ENCODE measurements around the gene ZNF549. TPM values are rescaled to one million over a fixed set of nuclear protein-coding genes. Genes with fewer than 3 reads are reported as not detected.
A peak's percentile ranks its signal among the peaks of the same experiment; 100 is the strongest.

Gene ZNF549
- total RNA-seq, 1 experiment from 2014 or later = 9.2 TPM

DNA sequence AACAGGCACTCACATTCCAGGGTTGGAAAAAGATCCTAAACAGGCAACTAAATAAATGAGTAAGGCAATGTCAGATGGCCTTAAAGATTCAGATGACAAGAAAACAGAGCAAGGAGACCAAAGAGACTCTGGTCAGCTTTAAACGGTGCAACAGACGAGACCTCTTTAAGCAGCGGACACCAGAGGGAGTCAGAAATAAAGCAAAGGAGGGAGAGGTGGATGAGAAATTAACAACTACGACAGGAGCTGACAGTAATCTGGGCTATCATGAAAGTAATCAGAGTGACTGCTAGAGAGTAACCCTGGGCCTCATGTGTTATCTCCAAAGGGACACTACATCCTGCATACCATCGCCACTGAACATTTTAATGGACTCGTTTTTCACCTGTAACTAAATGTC is 31.4 kb downstream of the ZNF549 start (continued):
- TF ChIP-seq, protein P1, sequence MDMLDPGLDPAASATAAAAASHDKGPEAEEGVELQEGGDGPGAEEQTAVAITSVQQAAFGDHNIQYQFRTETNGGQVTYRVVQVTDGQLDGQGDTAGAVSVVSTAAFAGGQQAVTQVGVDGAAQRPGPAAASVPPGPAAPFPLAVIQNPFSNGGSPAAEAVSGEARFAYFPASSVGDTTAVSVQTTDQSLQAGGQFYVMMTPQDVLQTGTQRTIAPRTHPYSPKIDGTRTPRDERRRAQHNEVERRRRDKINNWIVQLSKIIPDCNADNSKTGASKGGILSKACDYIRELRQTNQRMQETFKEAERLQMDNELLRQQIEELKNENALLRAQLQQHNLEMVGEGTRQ (CRISPR knock-in tag; IDR thresholded peaks at IDR 0.05) = no peak
- TF ChIP-seq TCF7 (CRISPR knock-in tag; IDR thresholded peaks at IDR 0.05; ENCODE audit: low read depth) (no peak), NR1H2 (CRISPR knock-in tag; IDR thresholded peaks at IDR 0.05) (no peak), FOXJ3 (CRISPR knock-in tag; IDR thresholded peaks at IDR 0.05; ENCODE audit: borderline replicate concordance) (no peak)
- TF ChIP-seq, protein P2, sequence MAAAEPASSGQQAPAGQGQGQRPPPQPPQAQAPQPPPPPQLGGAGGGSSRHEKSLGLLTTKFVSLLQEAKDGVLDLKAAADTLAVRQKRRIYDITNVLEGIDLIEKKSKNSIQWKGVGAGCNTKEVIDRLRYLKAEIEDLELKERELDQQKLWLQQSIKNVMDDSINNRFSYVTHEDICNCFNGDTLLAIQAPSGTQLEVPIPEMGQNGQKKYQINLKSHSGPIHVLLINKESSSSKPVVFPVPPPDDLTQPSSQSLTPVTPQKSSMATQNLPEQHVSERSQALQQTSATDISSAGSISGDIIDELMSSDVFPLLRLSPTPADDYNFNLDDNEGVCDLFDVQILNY (CRISPR knock-in tag; IDR thresholded peaks at IDR 0.05) = no peak
- TF ChIP-seq, protein P3, sequence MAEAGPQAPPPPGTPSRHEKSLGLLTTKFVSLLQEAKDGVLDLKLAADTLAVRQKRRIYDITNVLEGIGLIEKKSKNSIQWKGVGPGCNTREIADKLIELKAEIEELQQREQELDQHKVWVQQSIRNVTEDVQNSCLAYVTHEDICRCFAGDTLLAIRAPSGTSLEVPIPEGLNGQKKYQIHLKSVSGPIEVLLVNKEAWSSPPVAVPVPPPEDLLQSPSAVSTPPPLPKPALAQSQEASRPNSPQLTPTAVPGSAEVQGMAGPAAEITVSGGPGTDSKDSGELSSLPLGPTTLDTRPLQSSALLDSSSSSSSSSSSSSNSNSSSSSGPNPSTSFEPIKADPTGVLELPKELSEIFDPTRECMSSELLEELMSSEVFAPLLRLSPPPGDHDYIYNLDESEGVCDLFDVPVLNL (CRISPR knock-in tag; IDR thresholded peaks at IDR 0.05; ENCODE audit: borderline replicate concordance, low read depth) = no peak
- TF ChIP-seq, protein P4, sequence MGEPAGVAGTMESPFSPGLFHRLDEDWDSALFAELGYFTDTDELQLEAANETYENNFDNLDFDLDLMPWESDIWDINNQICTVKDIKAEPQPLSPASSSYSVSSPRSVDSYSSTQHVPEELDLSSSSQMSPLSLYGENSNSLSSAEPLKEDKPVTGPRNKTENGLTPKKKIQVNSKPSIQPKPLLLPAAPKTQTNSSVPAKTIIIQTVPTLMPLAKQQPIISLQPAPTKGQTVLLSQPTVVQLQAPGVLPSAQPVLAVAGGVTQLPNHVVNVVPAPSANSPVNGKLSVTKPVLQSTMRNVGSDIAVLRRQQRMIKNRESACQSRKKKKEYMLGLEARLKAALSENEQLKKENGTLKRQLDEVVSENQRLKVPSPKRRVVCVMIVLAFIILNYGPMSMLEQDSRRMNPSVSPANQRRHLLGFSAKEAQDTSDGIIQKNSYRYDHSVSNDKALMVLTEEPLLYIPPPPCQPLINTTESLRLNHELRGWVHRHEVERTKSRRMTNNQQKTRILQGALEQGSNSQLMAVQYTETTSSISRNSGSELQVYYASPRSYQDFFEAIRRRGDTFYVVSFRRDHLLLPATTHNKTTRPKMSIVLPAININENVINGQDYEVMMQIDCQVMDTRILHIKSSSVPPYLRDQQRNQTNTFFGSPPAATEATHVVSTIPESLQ (CRISPR knock-in tag; IDR thresholded peaks at IDR 0.05) = no peak

DNA sequence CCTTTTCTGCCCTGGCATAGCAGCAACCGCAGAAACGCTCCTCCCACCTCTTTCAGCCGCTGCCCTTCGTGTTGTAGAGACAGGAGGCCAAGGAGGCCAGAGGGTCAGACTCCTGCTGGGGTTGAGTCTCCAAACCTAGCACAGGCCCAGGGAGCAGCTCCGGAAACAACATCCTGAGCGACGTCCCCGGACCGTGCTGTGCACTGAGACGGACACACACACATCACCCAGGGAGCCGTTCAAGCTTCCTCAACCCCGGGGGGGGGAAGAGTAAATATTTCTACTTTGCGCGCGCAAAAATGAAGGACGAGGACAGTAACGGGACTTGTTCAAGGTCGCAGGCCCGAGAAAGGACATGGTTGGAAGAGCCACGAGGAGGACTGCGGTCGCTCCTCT is 31.9 kb downstream of the ZNF549 start:
- DNase-seq (ENCODE audit: low spot score) (peak; percentile 18), ATAC-seq (peak; percentile 52)
- Mint-ChIP-seq H3K4me3 (peak overlapping the region; percentile 97), H3K4me1 (peaks cover 11% of the 10 kb centered on the region), H3K9me3 (peaks cover 41% of the 10 kb centered on the region), H3K27me3 (ENCODE audit: low read depth) (peaks cover 31% of the 10 kb centered on the region), H3K27ac (peak overlapping the region; percentile 51), H3K36me3 (peaks cover 46% of the 10 kb centered on the region)
- CTCF ChIA-PET = interaction anchor here (0.7 to 1.2 kb wide), 2 partner anchors 105 to 150 kb away, joined by 3 to 5 read pairs; partner anchors contain the start of gene ZNF154
- TF ChIP-seq FOXP1 (CRISPR knock-in tag; IDR thresholded peaks at IDR 0.05; ENCODE audit: borderline replicate concordance) = no peak
- TF ChIP-seq OVOL2 (CRISPR knock-in tag; IDR thresholded peaks at IDR 0.05; ENCODE audit: borderline replicate concordance) = no peak
- TF ChIP-seq, protein P4 (CRISPR knock-in tag; IDR thresholded peaks at IDR 0.05) = no peak
- TF ChIP-seq, protein P1 (CRISPR knock-in tag; IDR thresholded peaks at IDR 0.05) = no peak
- TF ChIP-seq, protein P5, sequence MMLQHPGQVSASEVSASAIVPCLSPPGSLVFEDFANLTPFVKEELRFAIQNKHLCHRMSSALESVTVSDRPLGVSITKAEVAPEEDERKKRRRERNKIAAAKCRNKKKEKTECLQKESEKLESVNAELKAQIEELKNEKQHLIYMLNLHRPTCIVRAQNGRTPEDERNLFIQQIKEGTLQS (CRISPR knock-in tag; conservative IDR thresholded peaks at IDR 0.05) = no peak
- TF ChIP-seq, protein P2 (CRISPR knock-in tag; IDR thresholded peaks at IDR 0.05) = no peak
- no peak for TF ChIP-seq IRF2 (CRISPR knock-in tag; IDR thresholded peaks at IDR 0.05; ENCODE audit: borderline replicate concordance, low read depth)
- no peak for TF ChIP-seq KAT7 (CRISPR knock-in tag; IDR thresholded peaks at IDR 0.05; ENCODE audit: borderline replicate concordance)
- TF ChIP-seq, protein P6, sequence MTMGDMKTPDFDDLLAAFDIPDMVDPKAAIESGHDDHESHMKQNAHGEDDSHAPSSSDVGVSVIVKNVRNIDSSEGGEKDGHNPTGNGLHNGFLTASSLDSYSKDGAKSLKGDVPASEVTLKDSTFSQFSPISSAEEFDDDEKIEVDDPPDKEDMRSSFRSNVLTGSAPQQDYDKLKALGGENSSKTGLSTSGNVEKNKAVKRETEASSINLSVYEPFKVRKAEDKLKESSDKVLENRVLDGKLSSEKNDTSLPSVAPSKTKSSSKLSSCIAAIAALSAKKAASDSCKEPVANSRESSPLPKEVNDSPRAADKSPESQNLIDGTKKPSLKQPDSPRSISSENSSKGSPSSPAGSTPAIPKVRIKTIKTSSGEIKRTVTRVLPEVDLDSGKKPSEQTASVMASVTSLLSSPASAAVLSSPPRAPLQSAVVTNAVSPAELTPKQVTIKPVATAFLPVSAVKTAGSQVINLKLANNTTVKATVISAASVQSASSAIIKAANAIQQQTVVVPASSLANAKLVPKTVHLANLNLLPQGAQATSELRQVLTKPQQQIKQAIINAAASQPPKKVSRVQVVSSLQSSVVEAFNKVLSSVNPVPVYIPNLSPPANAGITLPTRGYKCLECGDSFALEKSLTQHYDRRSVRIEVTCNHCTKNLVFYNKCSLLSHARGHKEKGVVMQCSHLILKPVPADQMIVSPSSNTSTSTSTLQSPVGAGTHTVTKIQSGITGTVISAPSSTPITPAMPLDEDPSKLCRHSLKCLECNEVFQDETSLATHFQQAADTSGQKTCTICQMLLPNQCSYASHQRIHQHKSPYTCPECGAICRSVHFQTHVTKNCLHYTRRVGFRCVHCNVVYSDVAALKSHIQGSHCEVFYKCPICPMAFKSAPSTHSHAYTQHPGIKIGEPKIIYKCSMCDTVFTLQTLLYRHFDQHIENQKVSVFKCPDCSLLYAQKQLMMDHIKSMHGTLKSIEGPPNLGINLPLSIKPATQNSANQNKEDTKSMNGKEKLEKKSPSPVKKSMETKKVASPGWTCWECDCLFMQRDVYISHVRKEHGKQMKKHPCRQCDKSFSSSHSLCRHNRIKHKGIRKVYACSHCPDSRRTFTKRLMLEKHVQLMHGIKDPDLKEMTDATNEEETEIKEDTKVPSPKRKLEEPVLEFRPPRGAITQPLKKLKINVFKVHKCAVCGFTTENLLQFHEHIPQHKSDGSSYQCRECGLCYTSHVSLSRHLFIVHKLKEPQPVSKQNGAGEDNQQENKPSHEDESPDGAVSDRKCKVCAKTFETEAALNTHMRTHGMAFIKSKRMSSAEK (CRISPR knock-in tag; IDR thresholded peaks at IDR 0.05; ENCODE audit: borderline replicate concordance) = no peak
- TF ChIP-seq ATF1 (CRISPR knock-in tag; IDR thresholded peaks at IDR 0.05) = no peak
- TF ChIP-seq, protein P7, sequence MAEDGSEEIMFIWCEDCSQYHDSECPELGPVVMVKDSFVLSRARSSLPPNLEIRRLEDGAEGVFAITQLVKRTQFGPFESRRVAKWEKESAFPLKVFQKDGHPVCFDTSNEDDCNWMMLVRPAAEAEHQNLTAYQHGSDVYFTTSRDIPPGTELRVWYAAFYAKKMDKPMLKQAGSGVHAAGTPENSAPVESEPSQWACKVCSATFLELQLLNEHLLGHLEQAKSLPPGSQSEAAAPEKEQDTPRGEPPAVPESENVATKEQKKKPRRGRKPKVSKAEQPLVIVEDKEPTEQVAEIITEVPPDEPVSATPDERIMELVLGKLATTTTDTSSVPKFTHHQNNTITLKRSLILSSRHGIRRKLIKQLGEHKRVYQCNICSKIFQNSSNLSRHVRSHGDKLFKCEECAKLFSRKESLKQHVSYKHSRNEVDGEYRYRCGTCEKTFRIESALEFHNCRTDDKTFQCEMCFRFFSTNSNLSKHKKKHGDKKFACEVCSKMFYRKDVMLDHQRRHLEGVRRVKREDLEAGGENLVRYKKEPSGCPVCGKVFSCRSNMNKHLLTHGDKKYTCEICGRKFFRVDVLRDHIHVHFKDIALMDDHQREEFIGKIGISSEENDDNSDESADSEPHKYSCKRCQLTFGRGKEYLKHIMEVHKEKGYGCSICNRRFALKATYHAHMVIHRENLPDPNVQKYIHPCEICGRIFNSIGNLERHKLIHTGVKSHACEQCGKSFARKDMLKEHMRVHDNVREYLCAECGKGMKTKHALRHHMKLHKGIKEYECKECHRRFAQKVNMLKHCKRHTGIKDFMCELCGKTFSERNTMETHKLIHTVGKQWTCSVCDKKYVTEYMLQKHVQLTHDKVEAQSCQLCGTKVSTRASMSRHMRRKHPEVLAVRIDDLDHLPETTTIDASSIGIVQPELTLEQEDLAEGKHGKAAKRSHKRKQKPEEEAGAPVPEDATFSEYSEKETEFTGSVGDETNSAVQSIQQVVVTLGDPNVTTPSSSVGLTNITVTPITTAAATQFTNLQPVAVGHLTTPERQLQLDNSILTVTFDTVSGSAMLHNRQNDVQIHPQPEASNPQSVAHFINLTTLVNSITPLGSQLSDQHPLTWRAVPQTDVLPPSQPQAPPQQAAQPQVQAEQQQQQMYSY (CRISPR knock-in tag; IDR thresholded peaks at IDR 0.05) = no peak
- TF ChIP-seq MYBL2 (CRISPR knock-in tag; IDR thresholded peaks at IDR 0.05) = no peak
- TF ChIP-seq HMGA2 (CRISPR knock-in tag; IDR thresholded peaks at IDR 0.05) = no peak
- POLR2A ChIA-PET = no interaction called here
